ENCODE results near the gene MCC.

GRCh38 chr5:113118298-113118697 lies 370.0 kb downstream of the MCC start:
- no peak for TF ChIP-seq CTCF (conservative IDR thresholded peaks at IDR 0.05)
- no peak for TF ChIP-seq ZFX (IDR thresholded peaks at IDR 0.05)
